Measurements from ENCODE around the gene PLD5. TPM values are rescaled to one million over a fixed set of nuclear protein-coding genes. Genes with fewer than 3 reads are reported as not detected.
"Not testable (repeated sequence)": the region's sequence is repeated elsewhere in the genome, so short reads cannot be mapped to it uniquely, and the experiment has no call there.

The PLD5 gene
- total RNA-seq, 2 donors from 2014 or later: 0.27 TPM; not detected in 1

GRCh38 chr1:242462867-242463266 is 61.6 kb downstream of the PLD5 start:
- H3K4me3 ChIP-seq: no peak overlapping the region
- no peak overlapping the region for H3K9ac ChIP-seq (ENCODE audit: low read depth in 2 of 2, low read length in 2 of 2)
- TF ChIP-seq CTCF (IDR thresholded peaks at IDR 0.05): no peak
- intact Hi-C loops (cut with DNase I): no loop called here
- DNase-seq: no peak
- H3K27me3 ChIP-seq: no peaks in the 10 kb centered on the region
- H3K4me1 ChIP-seq: no peaks in the 10 kb centered on the region
- H3K27ac ChIP-seq: no peak overlapping the region
- no peaks in the 10 kb centered on the region for H3K9me3 ChIP-seq
- H3K36me3 ChIP-seq: no peaks in the 10 kb centered on the region

- H3K4me3 ChIP-seq; DNase-seq; H3K27me3 ChIP-seq; H3K9me3 ChIP-seq; intact Hi-C loops (cut with DNase I); H3K9ac ChIP-seq (ENCODE audit: low read depth in 2 of 2, low read length in 2 of 2); H3K36me3 ChIP-seq; H3K27ac ChIP-seq; H3K4me1 ChIP-seq: not testable (repeated sequence)
Observed at GRCh38 chr1:242459740-242460139, 64.8 kb downstream of the PLD5 start.

GRCh38 chr1:242456726-242457269 is 67.7 kb downstream of the PLD5 start:
- Histone ChIP-seq H3K27me3 (no peaks in the 10 kb centered on the region), H3K36me3 (no peaks in the 10 kb centered on the region), H3K27ac (no peak overlapping the region), H3K9ac (ENCODE audit: low read depth in 2 of 2, low read length in 2 of 2) (no peak overlapping the region), H3K4me1 (no peaks in the 10 kb centered on the region), H3K4me3 (no peak overlapping the region), H3K9me3 (no peaks in the 10 kb centered on the region)
- TF ChIP-seq CTCF (IDR thresholded peaks at IDR 0.05): no peak
- intact Hi-C loops (cut with DNase I): no loop called here
- no peak for DNase-seq

- no peak for DNase-seq
- no peak overlapping the region for H3K9ac ChIP-seq (ENCODE audit: low read depth in 2 of 2, low read length in 2 of 2)
- intact Hi-C loops (cut with DNase I): no loop called here
- no peaks in the 10 kb centered on the region for H3K4me1 ChIP-seq
- no peaks in the 10 kb centered on the region for H3K27me3 ChIP-seq
- no peaks in the 10 kb centered on the region for H3K9me3 ChIP-seq
- H3K4me3 ChIP-seq: no peak overlapping the region
- no peak overlapping the region for H3K27ac ChIP-seq
- TF ChIP-seq CTCF (IDR thresholded peaks at IDR 0.05): no peak
- no peaks in the 10 kb centered on the region for H3K36me3 ChIP-seq
Observed at GRCh38 chr1:242455052-242455361, 69.5 kb downstream of the PLD5 start.

GRCh38 chr1:242454262-242455051 is 70.0 kb downstream of the PLD5 start:
- Histone ChIP-seq H3K4me3 (no peak overlapping the region), H3K27ac (no peak overlapping the region), H3K4me1 (no peaks in the 10 kb centered on the region), H3K9ac (ENCODE audit: low read depth in 2 of 2, low read length in 2 of 2) (no peak overlapping the region), H3K27me3 (no peaks in the 10 kb centered on the region), H3K9me3 (no peaks in the 10 kb centered on the region), H3K36me3 (no peaks in the 10 kb centered on the region)
- peak; percentile 53 for TF ChIP-seq CTCF (IDR thresholded peaks at IDR 0.05)
- intact Hi-C loops (cut with DNase I): no loop called here
- DNase-seq: no peak

GRCh38 chr1:242452573-242452972 is 71.9 kb downstream of the PLD5 start:
- H3K9ac ChIP-seq (ENCODE audit: low read depth in 2 of 2, low read length in 2 of 2): no peak overlapping the region
- no peaks in the 10 kb centered on the region for H3K36me3 ChIP-seq
- H3K27ac ChIP-seq: no peak overlapping the region
- TF ChIP-seq CTCF (IDR thresholded peaks at IDR 0.05): no peak
- no peak overlapping the region for H3K4me3 ChIP-seq
- intact Hi-C loops (cut with DNase I): no loop called here
- no peaks in the 10 kb centered on the region for H3K27me3 ChIP-seq
- H3K4me1 ChIP-seq: no peaks in the 10 kb centered on the region
- no peaks in the 10 kb centered on the region for H3K9me3 ChIP-seq
- DNase-seq: no peak

Measured in colonic mucosa (tissue), 4 donors.